EL (cell line): ENCODE results near the gene CDH13.

Experiments
- DNase-seq: peaks from one replicate; pipeline ENCODE4 v3.0.0-alpha.2; 2016

CDH13 gene

DNA sequence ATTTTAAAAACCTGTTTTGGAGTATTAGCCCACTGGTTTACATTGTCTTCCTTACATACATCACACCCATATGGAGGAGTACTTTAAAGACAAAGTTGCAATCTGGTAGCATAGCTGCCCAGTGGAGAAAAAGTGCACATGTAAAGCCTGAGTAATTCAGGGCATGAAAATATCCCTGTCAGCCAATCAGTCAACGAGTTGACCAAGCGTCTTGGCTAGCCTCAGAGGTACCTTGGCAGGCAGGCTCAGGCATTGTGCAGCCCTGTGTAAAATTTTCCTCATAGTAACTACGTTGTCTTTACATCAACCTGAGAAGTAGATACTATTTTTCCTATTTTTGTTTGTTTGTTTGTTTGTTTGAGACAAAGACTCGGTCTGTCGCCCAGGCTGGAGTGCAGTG is 339.0 kb downstream of the CDH13 start:
- DNase-seq, result no peak

- DNase-seq, result no peak
These were observed 340.7 kb downstream of the CDH13 start for GRCh38 chr16:82967424-82967823.

- DNase-seq, result no peak
These were observed 344.4 kb downstream of the CDH13 start for GRCh38 chr16:82971126-82971525.

DNA sequence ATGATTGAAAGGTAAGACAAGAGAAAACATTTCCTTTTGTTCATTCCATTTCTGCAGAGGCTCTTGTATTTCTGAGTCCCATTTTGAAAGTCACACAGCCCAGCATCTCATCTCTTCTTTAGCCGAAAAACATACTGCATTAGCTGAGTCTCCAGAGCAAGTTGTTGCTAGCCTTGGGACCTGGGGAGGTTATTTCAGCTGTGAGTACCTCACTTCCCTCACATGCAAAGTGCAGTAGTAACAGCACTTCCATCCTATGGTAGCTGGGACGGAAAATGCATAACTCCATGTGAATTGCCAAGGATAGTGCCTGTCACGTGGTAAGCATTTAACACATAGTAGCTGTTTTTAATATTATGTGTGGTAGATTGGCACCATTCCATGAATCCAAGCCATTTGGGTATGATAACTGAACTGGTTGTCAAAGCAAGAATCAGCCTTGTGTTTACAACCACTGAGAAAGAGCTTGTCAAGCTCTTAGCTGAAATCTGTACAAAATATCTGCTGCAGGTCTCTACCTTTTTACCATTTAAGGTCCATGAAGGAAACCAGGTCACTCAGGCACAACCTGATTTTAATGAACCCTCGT is 345.7 kb downstream of the CDH13 start:
- no peak for DNase-seq

DNA sequence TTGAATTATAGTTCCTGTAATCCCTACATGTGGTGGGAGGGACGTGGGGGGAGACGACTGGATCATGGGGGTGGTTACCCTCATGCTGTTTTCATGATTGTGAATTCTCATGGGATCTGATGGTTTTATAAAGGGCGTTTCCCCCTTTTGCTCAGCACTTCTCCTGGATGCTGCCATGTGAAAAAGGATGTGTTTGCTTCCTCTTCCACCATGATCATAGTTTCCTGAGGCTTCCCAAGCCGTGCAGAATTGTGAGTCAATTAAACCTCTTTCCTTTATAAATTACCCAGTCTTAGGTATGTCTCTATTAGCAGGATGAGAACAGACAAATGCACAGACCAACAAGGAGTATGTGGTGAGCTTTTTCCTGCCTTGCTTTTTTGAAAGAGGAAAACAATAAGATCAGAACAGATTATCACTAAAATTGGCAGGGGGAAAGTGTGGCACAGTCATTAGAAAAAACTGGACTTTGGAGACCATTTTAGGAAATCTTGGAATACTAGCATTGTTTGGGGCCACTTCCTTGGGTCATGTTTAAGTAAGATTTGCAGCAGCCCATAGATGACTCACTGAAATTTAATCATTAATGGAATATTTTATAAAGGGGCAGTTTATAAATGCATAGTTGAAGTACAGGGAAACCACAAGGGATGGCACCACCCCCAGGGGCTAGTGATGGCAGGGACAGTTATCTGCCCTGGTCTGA is 352.8 kb downstream of the CDH13 start:
- peak; percentile 4 for DNase-seq

GRCh38 chr16:82980810-82981209 is 354.0 kb downstream of the CDH13 start:
- DNase-seq, result no peak

DNA sequence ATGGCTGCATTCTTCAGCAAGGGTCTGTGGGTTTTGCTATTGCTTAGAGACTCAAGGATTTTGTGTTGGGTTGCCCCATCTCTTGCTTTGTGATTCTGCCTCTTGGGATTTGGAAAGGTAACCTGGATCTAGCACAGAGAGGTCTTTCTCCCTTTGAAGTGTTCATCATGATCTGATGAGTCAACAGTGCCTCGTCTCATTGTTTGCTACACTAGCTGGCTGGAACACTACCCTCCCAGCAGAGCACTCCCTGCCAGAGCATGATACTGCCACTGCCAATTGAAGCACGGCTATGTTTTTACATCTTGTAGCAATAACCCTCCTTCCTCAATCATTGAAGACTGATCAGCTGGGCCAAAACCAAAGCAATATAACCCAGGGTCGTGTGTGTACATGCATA is 361.0 kb downstream of the CDH13 start:
- DNase-seq, result no peak

GRCh38 chr16:82990155-82990554 is 363.4 kb downstream of the CDH13 start:
- DNase-seq, result peak; percentile 55

DNA sequence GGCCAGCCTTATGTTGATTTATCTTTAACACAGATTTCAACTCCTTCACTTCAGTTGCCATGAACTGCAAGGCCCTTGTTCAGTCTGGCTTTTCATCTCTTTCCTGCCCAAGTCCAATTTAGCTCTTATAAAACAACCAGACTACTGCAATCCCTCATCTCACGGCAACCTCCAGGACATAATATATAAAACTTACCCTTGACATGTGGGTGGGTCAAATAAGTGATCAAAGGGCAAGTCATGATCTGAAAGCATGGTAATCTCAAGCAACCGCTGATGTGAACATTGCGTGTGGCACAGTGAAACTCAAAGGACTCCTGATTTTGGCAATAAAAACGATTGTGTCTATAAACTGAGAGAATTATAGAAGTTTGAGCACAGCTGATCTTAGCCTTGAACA is 364.6 kb downstream of the CDH13 start:
- DNase-seq, result no peak

GRCh38 chr16:82991966-82992675 is 365.4 kb downstream of the CDH13 start:
- no peak for DNase-seq

- no peak for DNase-seq
These were observed 366.0 kb downstream of the CDH13 start for GRCh38 chr16:82992786-82993185.

GRCh38 chr16:82993415-82993814 is 366.6 kb downstream of the CDH13 start:
- DNase-seq, result no peak

DNA sequence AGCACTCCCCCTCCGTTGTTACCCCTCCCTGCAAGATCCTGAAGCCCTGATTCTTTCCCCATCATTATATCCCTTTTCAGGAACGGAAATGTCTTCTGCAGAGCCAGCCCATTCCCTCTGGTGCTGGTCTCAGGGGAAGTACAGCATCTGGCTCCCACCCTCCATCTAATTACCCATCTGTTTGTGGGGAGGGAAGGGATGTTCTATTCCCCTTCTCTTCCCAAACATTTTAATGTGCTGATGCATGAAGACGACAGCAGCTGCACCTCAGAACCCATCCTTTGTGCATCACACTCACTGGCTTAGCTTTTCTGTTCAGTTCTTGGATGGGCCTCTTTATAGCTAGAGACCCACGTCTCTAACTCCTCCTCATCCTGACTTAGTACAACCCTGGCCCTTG is 367.2 kb downstream of the CDH13 start:
- no peak for DNase-seq

DNA sequence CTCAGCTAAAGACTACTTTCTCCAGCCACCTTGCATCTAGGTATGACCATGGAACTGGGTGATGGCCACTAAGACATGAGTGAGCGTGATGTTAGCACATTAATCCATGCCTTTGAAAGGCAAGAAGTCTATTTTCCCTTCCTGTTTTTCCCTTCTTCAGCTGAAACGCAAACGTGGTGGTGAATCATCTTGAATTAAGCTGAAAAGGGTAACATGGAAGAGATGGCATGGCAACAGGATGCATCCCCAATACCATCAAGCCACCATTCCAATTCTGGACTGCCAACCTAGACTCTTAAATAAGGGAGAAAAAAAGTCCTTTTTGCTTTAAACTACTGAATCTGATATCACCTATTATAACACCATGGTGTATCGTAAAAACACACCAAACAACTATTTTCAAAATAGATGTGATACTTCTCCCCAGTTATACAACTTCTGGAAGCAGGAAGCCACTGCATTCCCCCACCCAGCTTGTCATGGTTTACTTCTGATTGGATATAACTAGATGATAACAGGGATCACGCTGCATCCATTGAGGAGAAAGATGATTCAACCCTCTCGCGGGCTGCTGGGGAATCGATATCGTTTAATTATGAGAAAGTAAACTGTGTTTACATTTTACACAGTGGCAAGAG is 368.6 kb downstream of the CDH13 start:
- no peak for DNase-seq

GRCh38 chr16:82995924-82996441 is 369.2 kb downstream of the CDH13 start:
- DNase-seq, result peak; percentile 81

GRCh38 chr16:82996814-82997213 is 370.0 kb downstream of the CDH13 start:
- DNase-seq, result no peak

DNA sequence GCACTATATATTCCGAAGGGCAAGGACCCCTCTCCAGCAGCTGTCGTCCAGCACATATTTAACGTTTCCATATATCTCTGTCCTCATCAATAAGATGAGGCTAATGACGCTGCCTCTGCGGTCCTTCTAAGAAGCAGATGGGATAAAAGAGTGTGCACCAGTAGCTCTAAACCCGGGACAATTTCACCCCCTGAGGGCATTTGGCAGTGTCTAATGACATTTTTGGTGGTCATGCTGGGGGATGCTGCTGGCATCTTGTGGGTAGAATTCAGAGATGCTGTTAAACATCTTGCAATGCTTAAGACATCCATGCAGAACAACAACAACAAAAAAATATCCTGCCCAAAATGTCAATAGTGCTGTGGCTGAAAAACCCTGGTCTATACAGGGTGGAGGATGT is 372.9 kb downstream of the CDH13 start:
- peak; percentile 22 for DNase-seq

DNA sequence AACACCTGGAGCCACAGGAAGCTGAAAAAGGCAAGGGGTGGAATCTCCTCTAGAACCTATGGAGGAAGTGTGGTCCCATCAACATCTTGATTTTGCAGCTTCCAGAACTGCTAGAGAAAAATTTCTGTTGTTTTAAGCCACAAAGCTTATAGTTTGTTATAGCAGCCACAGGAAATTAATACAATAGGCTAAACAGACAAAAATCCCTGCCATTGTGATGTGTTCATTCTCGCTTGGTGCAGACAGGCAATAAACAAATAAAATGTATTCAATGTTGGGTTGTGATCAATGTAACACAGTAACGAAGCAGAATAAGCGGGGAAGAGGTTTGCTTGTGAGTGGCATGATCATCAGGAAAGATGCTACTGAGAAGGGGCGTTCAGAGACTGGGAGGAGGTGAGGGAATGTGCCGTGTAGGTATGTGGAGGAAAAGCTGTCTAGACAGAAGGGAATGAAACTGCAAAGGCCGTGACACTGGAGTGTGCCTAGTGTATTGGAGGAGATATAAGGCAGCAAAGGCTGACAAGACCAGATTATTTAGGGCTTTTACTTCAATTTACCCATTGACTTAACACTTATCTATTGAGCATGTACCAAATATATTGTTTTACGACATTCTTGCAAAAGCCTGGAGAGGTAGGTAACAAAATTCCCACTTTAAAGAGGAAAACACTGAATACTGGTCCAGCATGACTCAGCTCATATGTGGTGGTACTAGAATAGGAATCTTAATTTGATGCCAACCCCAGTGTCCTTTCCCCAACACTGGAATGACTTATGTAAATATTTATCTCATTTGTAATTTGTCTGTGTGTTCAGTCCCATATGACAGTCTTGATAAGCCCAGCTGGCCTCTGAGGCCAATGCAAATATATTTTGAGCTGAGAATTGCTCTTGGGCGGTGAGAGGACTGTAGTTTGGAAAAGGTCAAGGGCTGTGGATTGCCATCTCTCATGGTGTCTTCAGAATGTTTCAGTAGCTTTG is 375.9 kb downstream of the CDH13 start:
- DNase-seq, result peak; percentile 65

GRCh38 chr16:83004868-83005652 is 378.3 kb downstream of the CDH13 start:
- DNase-seq, result no peak

DNA sequence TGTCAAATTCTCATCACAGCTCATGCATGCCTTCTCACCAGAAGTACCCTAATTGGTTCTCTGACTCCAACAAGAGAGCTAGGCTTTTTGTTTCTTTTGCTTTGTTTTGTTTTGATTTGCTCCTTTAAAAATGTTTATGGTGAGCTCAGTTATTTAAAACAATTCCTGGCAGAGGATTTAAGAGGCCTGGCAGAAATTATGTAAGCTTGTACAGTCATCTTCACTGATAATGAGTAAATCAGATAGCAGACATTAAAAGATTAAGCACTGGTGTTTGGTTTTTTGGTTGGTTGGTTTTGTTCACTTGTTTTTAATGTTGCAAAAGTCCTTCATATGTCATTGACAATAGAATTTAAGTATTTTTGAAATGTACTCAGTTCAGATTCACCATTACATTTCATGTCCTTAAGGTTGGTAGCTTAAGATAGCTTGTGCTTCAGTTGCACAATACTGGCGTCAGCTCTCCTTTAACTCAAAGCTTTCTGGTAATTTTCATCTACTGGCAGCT is 378.9 kb downstream of the CDH13 start:
- DNase-seq, result peak; percentile 16
